ENCODE results near the gene BRIX1.

BRIX1 gene

DNA sequence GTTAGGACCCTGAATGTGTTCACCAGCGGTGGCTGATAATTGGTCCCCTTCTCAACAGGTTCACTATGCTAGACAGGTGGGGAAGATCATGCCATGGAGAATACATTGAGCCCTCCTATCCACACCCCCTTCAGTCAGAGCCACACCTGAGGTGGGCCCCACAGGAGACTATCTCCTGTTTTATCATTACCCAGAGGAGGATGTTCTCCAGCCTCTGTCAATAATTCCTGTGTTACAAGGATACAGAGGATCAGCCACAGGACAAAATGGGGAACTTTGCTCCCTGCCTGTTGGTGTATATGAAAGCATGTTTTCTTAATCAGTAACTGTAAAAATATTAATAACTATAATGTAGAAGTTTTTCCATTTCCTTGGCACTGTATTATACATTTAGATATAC, 26.1 kb upstream of the BRIX1 start:
- no peak for DNase-seq (ENCODE audit: insufficient read length, low spot score)
- no peak for FAIRE-seq
- no peak for TF ChIP-seq POLR2AphosphoS5 (IDR thresholded peaks at IDR 0.05; ENCODE audit: low read depth, low read length)
- TF ChIP-seq POU2F2 (IDR thresholded peaks at IDR 0.05; ENCODE audit: low read depth, low read length), result no peak
- TF ChIP-seq SPI1 (IDR thresholded peaks at IDR 0.05; ENCODE audit: low read depth, low read length), result no peak
- TF ChIP-seq TAF1 (IDR thresholded peaks at IDR 0.05; ENCODE audit: low read depth, low read length), result no peak
- no peak for TF ChIP-seq POLR2A (IDR thresholded peaks at IDR 0.05; ENCODE audit: low read depth, low read length)
- no peak for TF ChIP-seq PAX5 (IDR thresholded peaks at IDR 0.05; ENCODE audit: insufficient read depth, low read length, severe bottlenecking)

DNA sequence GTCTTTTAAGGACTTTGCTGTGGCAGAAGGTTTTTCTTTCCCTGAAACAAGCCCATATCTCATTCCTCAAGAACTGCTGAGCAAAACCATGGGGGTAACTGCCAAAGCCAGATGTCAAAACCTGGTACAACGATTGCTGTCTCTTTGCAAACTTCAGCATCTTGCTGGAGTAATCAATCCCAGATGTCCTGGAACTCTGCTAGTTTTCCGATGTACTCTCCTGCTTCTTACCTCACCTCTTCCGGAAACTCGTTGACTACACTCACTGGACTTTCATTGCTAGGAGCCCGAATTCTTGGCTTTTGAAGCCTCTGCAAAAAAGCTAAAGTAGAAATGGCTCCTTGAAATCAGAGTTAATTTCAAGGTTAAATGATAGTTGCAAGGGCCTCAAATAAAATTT, 23.5 kb upstream of the BRIX1 start:
- no peak for TF ChIP-seq POLR2A (IDR thresholded peaks at IDR 0.05; ENCODE audit: low read depth, low read length)
- no peak for TF ChIP-seq POLR2AphosphoS5 (IDR thresholded peaks at IDR 0.05; ENCODE audit: low read depth, low read length)
- no peak for TF ChIP-seq SPI1 (IDR thresholded peaks at IDR 0.05; ENCODE audit: low read depth, low read length)
- TF ChIP-seq PAX5 (IDR thresholded peaks at IDR 0.05; ENCODE audit: insufficient read depth, low read length, severe bottlenecking), result no peak
- no peak for TF ChIP-seq TAF1 (IDR thresholded peaks at IDR 0.05; ENCODE audit: low read depth, low read length)
- TF ChIP-seq POU2F2 (IDR thresholded peaks at IDR 0.05; ENCODE audit: low read depth, low read length), result no peak
- DNase-seq (ENCODE audit: insufficient read length, low spot score) (no peak), FAIRE-seq (no peak)

DNA sequence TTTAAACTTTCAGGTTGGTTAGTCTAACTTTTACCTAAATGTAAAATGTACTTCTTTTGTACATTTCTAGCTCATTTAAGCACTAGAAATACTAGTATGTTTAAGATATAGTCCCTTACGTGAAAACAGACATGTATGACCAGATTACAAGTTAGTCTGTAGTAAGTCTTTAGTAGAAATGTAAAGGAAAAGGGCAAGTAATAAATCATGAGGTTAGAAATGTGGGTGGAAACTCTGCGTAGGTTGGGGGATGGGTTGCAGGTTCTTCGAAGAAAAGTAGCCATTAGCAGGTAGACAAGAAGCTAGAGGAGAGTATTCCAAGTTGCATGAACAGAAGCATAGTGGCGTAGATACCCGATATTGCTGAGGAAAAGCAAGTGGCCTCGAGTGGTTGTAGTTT, 23.1 kb upstream of the BRIX1 start:
- FAIRE-seq (no peak), DNase-seq (ENCODE audit: insufficient read length, low spot score) (no peak)
- TF ChIP-seq POU2F2 (IDR thresholded peaks at IDR 0.05; ENCODE audit: low read depth, low read length) (no peak), PAX5 (IDR thresholded peaks at IDR 0.05; ENCODE audit: insufficient read depth, low read length, severe bottlenecking) (no peak), SPI1 (IDR thresholded peaks at IDR 0.05; ENCODE audit: low read depth, low read length) (no peak), POLR2A (IDR thresholded peaks at IDR 0.05; ENCODE audit: low read depth, low read length) (no peak), POLR2AphosphoS5 (IDR thresholded peaks at IDR 0.05; ENCODE audit: low read depth, low read length) (no peak), TAF1 (IDR thresholded peaks at IDR 0.05; ENCODE audit: low read depth, low read length) (no peak)

DNA sequence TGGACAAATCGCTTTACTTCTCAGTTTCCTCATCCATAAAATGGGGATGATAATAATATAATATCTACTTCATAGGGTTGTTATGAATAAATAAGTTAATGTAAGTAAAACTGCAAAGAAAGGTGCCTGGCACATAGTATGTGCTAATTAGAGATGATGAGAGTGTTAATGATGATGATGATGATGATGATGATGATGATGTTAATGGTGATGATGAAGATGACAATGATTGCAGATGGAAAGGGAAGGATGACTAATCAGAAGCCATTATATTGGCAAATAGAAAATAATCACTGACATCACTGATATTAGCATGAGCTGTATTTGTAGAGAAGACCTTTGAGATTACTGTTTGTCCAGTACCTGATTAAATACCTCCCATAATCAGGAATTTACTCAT, 20.8 kb upstream of the BRIX1 start:
- FAIRE-seq (no peak), DNase-seq (ENCODE audit: insufficient read length, low spot score) (no peak)
- TF ChIP-seq POLR2AphosphoS5 (IDR thresholded peaks at IDR 0.05; ENCODE audit: low read depth, low read length) (no peak), POU2F2 (IDR thresholded peaks at IDR 0.05; ENCODE audit: low read depth, low read length) (no peak), PAX5 (IDR thresholded peaks at IDR 0.05; ENCODE audit: insufficient read depth, low read length, severe bottlenecking) (no peak), POLR2A (IDR thresholded peaks at IDR 0.05; ENCODE audit: low read depth, low read length) (no peak), SPI1 (IDR thresholded peaks at IDR 0.05; ENCODE audit: low read depth, low read length) (no peak), TAF1 (IDR thresholded peaks at IDR 0.05; ENCODE audit: low read depth, low read length) (no peak)

DNA sequence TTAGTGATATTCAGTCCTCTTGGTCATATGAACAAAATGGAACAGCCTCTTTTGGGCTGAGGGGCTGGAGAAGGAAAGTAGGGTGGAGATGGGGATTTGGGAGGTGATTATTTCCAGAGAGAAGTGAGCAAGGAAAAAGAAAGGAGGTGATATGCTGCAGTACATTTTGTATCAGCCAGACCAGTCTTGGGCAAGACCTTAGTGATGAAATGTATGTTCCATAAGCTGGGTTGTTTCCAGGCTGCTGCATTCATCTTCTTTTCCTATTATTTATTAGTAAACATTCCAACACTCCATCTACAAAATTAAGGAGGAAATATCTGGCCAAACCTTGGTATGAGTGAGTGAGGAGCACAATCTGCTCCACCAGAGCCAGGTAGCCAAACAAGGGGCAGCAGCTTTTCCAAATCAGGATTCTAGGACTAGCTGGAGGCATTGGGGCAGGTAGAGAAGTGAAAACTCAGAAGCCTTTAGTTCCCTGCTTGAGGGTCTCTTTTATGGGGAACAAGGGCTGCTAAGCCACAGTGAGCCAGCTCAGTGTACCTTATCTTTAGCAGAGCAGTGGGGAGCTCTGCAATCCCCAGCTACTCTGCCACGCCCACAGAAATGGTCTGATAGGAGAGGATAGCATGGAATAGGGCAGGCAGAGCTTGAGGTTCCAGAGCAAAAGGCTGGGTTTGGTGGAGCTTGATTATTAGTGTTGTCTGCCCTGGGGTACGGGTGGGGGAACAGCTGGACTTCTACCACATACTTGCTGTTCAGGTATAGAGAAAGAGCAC, 19.7 kb upstream of the BRIX1 start:
- no peak for FAIRE-seq
- TF ChIP-seq TAF1 (IDR thresholded peaks at IDR 0.05; ENCODE audit: low read depth, low read length) (no peak), PAX5 (IDR thresholded peaks at IDR 0.05; ENCODE audit: insufficient read depth, low read length, severe bottlenecking) (no peak), POU2F2 (IDR thresholded peaks at IDR 0.05; ENCODE audit: low read depth, low read length) (no peak), POLR2A (IDR thresholded peaks at IDR 0.05; ENCODE audit: low read depth, low read length) (no peak), SPI1 (IDR thresholded peaks at IDR 0.05; ENCODE audit: low read depth, low read length) (no peak), POLR2AphosphoS5 (IDR thresholded peaks at IDR 0.05; ENCODE audit: low read depth, low read length) (no peak)
- DNase-seq (ENCODE audit: insufficient read length, low spot score), result no peak

DNA sequence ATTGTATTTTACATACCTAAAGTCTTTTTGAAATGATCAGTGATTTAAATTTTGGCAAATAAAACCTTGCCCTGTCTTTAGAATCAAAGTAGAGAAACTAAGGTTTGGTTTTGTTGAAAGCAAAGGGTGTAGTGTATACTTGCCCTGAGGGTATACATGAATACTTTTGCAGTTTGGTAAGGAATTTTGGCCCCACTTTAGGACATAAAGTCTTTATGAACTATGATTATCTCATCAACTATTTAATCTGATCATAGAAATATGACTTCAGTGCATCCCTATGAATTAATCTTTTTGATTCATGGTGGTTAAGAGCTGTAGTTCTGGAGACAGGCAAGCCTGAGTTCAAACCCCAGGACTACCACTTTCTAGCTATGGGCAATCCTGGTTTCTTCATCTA, 17.9 kb upstream of the BRIX1 start:
- DNase-seq (ENCODE audit: insufficient read length, low spot score) (no peak), FAIRE-seq (no peak)
- TF ChIP-seq POLR2A (IDR thresholded peaks at IDR 0.05; ENCODE audit: low read depth, low read length) (no peak), POU2F2 (IDR thresholded peaks at IDR 0.05; ENCODE audit: low read depth, low read length) (no peak), PAX5 (IDR thresholded peaks at IDR 0.05; ENCODE audit: insufficient read depth, low read length, severe bottlenecking) (no peak), SPI1 (IDR thresholded peaks at IDR 0.05; ENCODE audit: low read depth, low read length) (no peak), TAF1 (IDR thresholded peaks at IDR 0.05; ENCODE audit: low read depth, low read length) (no peak), POLR2AphosphoS5 (IDR thresholded peaks at IDR 0.05; ENCODE audit: low read depth, low read length) (no peak)

DNA sequence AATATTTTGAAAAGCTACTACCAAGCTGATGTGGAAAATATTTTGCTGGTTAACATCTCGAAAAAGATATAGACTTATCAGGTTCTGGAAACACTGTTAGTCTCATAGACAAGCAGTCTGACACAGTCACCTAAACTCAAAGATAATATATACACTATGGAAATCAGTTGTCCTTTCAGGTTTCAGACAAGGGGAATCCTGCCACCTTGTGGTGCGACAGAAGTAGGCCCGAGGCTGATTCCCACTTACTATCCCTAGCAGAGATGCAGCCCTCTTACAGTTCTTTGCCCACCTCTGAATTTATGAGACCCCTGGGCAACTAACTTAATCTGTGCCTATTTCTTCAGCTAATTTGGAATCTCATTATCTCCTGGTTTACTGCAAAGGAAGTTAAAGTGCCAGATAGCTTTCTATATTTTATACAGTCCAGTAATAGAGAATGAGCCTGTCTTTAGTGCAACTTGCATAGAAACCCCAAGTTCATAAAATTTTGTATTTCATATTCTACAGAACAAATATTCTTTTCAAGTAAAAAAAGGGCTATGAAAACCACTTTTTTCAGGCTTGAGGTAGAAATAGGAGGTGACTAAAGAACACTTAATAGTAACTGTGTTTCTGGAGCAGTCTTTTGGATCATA, 17.1 kb upstream of the BRIX1 start:
- TF ChIP-seq POU2F2 (IDR thresholded peaks at IDR 0.05; ENCODE audit: low read depth, low read length), result 0 out of 2 replicates have a peak, but pooled peaks have one; percentile 23
- no peak for TF ChIP-seq POLR2AphosphoS5 (IDR thresholded peaks at IDR 0.05; ENCODE audit: low read depth, low read length)
- FAIRE-seq (peak; percentile 89), DNase-seq (ENCODE audit: insufficient read length, low spot score) (peak; percentile 33)

DNA sequence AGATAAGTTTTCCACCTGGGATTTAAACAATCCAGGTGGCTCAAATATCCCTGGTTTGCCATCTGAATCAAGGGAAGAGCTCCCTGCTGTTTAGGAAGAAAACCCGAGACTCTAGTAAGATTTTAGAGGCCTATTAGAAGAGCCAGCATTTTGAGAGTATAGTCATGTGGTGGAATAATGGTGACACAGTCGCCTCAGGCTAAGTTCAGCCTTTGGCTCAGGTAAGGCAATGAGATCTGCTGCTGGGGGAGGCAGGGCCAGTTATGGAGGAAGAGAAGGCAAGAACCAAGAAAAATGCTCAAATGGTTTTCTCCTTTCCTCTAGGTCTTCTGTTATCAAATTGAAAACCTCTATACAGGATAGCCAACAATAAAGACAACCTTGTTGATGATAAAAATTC, 16.4 kb upstream of the BRIX1 start:
- TF ChIP-seq POU2F2 (IDR thresholded peaks at IDR 0.05; ENCODE audit: low read depth, low read length) (no peak), PAX5 (IDR thresholded peaks at IDR 0.05; ENCODE audit: insufficient read depth, low read length, severe bottlenecking) (no peak), TAF1 (IDR thresholded peaks at IDR 0.05; ENCODE audit: low read depth, low read length) (no peak), SPI1 (IDR thresholded peaks at IDR 0.05; ENCODE audit: low read depth, low read length) (no peak), POLR2AphosphoS5 (IDR thresholded peaks at IDR 0.05; ENCODE audit: low read depth, low read length) (no peak), POLR2A (IDR thresholded peaks at IDR 0.05; ENCODE audit: low read depth, low read length) (no peak)
- FAIRE-seq, result no peak
- DNase-seq (ENCODE audit: insufficient read length, low spot score), result no peak

DNA sequence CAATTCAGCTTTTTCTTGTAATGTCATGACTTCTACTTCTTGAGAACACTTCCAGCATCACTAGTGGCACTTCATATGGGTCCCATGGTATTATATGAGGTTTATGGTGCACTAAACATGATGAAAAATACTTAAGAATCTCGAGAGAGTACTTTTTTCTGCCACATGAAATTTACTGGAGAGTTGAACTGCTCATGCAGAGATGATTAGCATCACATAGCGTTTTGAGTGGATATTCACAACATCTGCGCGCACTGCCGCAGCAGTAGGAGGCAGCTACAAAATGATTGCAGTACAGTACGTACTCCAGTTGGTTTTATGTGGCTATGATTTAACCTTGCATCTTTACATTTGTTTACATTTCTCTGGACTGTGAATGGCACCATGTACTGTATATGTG, 14.9 kb upstream of the BRIX1 start:
- DNase-seq (ENCODE audit: insufficient read length, low spot score) (no peak), FAIRE-seq (no peak)
- no peak for TF ChIP-seq POLR2A (IDR thresholded peaks at IDR 0.05; ENCODE audit: low read depth, low read length)
- no peak for TF ChIP-seq POU2F2 (IDR thresholded peaks at IDR 0.05; ENCODE audit: low read depth, low read length)
- no peak for TF ChIP-seq SPI1 (IDR thresholded peaks at IDR 0.05; ENCODE audit: low read depth, low read length)
- TF ChIP-seq TAF1 (IDR thresholded peaks at IDR 0.05; ENCODE audit: low read depth, low read length), result no peak
- no peak for TF ChIP-seq PAX5 (IDR thresholded peaks at IDR 0.05; ENCODE audit: insufficient read depth, low read length, severe bottlenecking)
- no peak for TF ChIP-seq POLR2AphosphoS5 (IDR thresholded peaks at IDR 0.05; ENCODE audit: low read depth, low read length)
